Stimulated activated naive B cell treated with anti-CD40 and anti-IgM and Interleukin-4, amounts not matched to agents 10 μg/mL and 1 μg/mL and 100 μg/mL, for 72 hours (primary cell): Measurements from ENCODE around the gene INTS3.
A peak's percentile ranks its signal among the peaks of the same experiment; 100 is the strongest.

Experiments
- ATAC-seq, 2 donors: fragments of 150-1000 bp; cut with Tn5 transposase; replicated peaks; 2 replicates each; pipeline ENCODE4 v1.10.0; 2021; ENCODE audit warnings: moderate library complexity in 1 of 2
- DNase-seq: peaks from one replicate; pipeline ENCODE4 v3.0.0; 2021
- H3K27ac Mint-ChIP-seq: one replicate; pipeline ENCODE4 v1.8.0; 2022; ENCODE audit warnings: mild to moderate bottlenecking, mixed read lengths
- H3K27me3 Mint-ChIP-seq, 2 donors: one replicate each; pipeline ENCODE4 v1.8.0; 2022; ENCODE audit warnings: mixed read lengths in 2 of 2
- H3K36me3 Mint-ChIP-seq, 2 donors: one replicate each; pipeline ENCODE4 v1.8.0; 2022; ENCODE audit warnings: mixed read lengths in 2 of 2, mild to moderate bottlenecking in 1 of 2
- H3K4me1 Mint-ChIP-seq, 2 donors: one replicate each; pipeline ENCODE4 v1.8.0; 2022; ENCODE audit warnings: mixed read lengths in 2 of 2, mild to moderate bottlenecking in 1 of 2
- H3K4me3 Mint-ChIP-seq, 2 donors: one replicate each; pipeline ENCODE4 v1.8.0; 2022; ENCODE audit warnings: mild to moderate bottlenecking in 2 of 2, mixed read lengths in 2 of 2, moderate library complexity in 1 of 2
- H3K9me3 Mint-ChIP-seq, 2 donors: one replicate each; pipeline ENCODE4 v1.8.0; 2022; ENCODE audit warnings: mixed read lengths in 2 of 2, mild to moderate bottlenecking in 1 of 2

Gene INTS3

DNA sequence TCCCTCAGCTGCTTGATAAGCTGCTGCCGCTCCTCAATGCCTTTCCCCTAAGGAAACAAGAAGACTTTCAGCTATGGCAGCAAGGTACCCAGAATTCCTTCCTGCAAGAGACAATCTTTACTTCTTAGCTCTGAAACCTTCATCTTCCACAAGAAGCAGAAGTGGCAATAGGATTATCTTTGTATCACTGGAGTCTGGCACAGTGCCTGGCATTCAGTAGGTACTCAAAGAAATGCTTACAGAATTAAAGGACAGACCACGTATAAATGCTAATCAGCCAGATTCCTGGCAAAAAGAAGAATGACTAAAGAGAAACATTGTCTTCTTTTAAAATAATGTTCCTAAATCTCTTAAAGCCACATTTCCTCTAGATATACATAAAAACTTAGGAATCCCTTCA, 91.0 kb downstream of the INTS3 start:
- ATAC-seq (no peak), DNase-seq (no peak)
- H3K4me1 Mint-ChIP-seq: no peaks in the 10 kb centered on the region
- peaks cover 35 to 37% of the 10 kb centered on the region in 2 donors for H3K36me3 Mint-ChIP-seq
- peak overlapping the region; percentile 62 for H3K27ac Mint-ChIP-seq
- no peak overlapping the region for H3K4me3 Mint-ChIP-seq
- no peaks in the 10 kb centered on the region for H3K27me3 Mint-ChIP-seq
- H3K9me3 Mint-ChIP-seq: no peaks in the 10 kb centered on the region
